ENCODE data around the gene SAV1. TPM values are rescaled to one million over a fixed set of nuclear protein-coding genes. Genes with fewer than 3 reads are reported as not detected.
A peak's percentile ranks its signal among the peaks of the same experiment; 100 is the strongest.
"Not testable (repeated sequence)": the region's sequence is repeated elsewhere in the genome, so short reads cannot be mapped to it uniquely, and the experiment has no call there.

Gene SAV1
- total RNA-seq, 2 experiments from 2014 or later, result 13.2 to 13.4 TPM

GRCh38 chr14:50667684-50667995 lies 466 bp downstream of the SAV1 start:
- CTCF ChIA-PET, result interaction anchor here (0.9 to 1.0 kb wide), 4 partner anchors 9 to 193 kb away, joined by 3 read pairs; no protein-coding TSS in a partner anchor
- no peaks in the 10 kb centered on the region for H3K27me3 Mint-ChIP-seq
- no peaks in the 10 kb centered on the region for H3K9me3 Mint-ChIP-seq
- intact Hi-C loops (cut with micrococcal nuclease), result no loop called here
- peak; percentile 34 for ATAC-seq
- DNase-seq, result peak; percentile 41
- TF ChIP-seq CTCF (IDR thresholded peaks at IDR 0.05), result no peak
- POLR2A ChIA-PET, result interaction anchor here (1.0 to 1.9 kb wide), 7 partner anchors 10 to 207 kb away, joined by 3 to 9 read pairs (median 5); no protein-coding TSS in a partner anchor
- H3K4me1 Mint-ChIP-seq (ENCODE audit: low read depth), result peaks cover 12% of the 10 kb centered on the region
- peak overlapping the region; percentile 70 for H3K27ac Mint-ChIP-seq
- H3K4me3 Mint-ChIP-seq, result no peak overlapping the region
- H3K36me3 Mint-ChIP-seq (ENCODE audit: low read depth), result peaks cover 10% of the 10 kb centered on the region

GRCh38 chr14:50666772-50667683 lies 1.1 kb downstream of the SAV1 start:
- POLR2A ChIA-PET, result interaction anchor here (1.5 kb wide), 1 partner anchor 70 kb away, joined by 5 read pairs; no protein-coding TSS in a partner anchor
- H3K36me3 Mint-ChIP-seq (ENCODE audit: low read depth), result peaks cover 10% of the 10 kb centered on the region
- ATAC-seq (no peak), DNase-seq (peak; percentile 33)
- intact Hi-C loops (cut with micrococcal nuclease), result no loop called here
- CTCF ChIA-PET, result interaction anchor here (0.8 to 2.1 kb wide), 8 partner anchors 47 to 346 kb away, joined by 3 to 10 read pairs (median 4); no protein-coding TSS in a partner anchor
- peaks cover 12% of the 10 kb centered on the region for H3K4me1 Mint-ChIP-seq (ENCODE audit: low read depth)
- peak overlapping the region; percentile 70 for H3K27ac Mint-ChIP-seq
- TF ChIP-seq CTCF (IDR thresholded peaks at IDR 0.05), result no peak
- H3K9me3 Mint-ChIP-seq, result no peaks in the 10 kb centered on the region
- no peaks in the 10 kb centered on the region for H3K27me3 Mint-ChIP-seq
- H3K4me3 Mint-ChIP-seq, result no peak overlapping the region

DNA sequence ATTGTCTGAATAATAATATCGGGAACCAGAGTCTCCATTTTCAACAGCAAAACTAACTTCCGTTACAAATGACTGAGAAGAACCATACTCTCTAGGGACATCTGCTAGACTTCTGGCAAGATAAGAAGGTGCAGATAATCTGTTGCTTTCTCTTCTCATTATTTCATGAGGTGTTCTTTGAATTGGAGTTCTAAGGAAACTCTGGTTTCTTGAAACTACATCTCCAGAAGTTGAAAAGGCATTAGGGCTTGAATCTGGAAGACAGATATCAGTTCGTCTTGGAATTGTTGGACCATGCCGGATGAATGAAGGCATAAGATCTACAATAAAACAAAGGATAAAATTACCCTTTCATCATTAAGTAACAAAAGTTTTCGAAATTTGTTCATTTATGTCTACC lies 2.8 kb downstream of the SAV1 start:
- ATAC-seq, result not testable (repeated sequence)
- H3K4me1 Mint-ChIP-seq (ENCODE audit: low read depth), result peaks cover 12% of the 10 kb centered on the region
- CTCF ChIA-PET, result interaction anchor here (1.1 to 2.1 kb wide), 4 partner anchors 34 to 195 kb away, joined by 3 to 10 read pairs (median 5); no protein-coding TSS in a partner anchor

DNA sequence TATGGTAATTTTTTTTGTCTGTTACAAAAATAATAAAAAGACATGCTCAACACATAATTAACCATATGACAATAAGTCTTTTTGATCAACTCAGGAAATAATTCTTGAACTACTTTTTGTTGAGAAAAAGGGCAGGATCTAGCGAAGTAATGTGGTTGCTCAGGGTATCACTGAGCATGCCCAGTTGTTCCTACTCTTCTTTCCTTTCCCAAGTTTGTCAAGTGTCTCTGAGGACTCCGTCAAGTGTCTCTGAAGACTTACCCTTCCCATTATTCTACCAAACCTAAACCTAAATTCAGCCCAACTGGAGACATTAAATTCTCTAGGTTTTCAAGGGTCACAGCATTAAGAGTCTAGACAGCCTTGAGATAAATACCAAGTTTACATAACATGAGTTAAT lies 3.5 kb downstream of the SAV1 start:
- H3K27me3 Mint-ChIP-seq; ATAC-seq; CTCF ChIA-PET; H3K27ac Mint-ChIP-seq; H3K9me3 Mint-ChIP-seq; DNase-seq; POLR2A ChIA-PET; H3K4me3 Mint-ChIP-seq; intact Hi-C loops (cut with micrococcal nuclease): not testable (repeated sequence)
- H3K4me1 Mint-ChIP-seq (ENCODE audit: low read depth), result peaks cover 12% of the 10 kb centered on the region
- H3K36me3 Mint-ChIP-seq (ENCODE audit: low read depth), result peaks cover 20% of the 10 kb centered on the region

More for the DNA sequence above, 2.8 kb downstream of the SAV1 start:
- DNase-seq; intact Hi-C loops (cut with micrococcal nuclease); H3K27me3 Mint-ChIP-seq; H3K9me3 Mint-ChIP-seq; POLR2A ChIA-PET; H3K27ac Mint-ChIP-seq; H3K4me3 Mint-ChIP-seq: not testable (repeated sequence)
- peaks cover 20% of the 10 kb centered on the region for H3K36me3 Mint-ChIP-seq (ENCODE audit: low read depth)

DNA sequence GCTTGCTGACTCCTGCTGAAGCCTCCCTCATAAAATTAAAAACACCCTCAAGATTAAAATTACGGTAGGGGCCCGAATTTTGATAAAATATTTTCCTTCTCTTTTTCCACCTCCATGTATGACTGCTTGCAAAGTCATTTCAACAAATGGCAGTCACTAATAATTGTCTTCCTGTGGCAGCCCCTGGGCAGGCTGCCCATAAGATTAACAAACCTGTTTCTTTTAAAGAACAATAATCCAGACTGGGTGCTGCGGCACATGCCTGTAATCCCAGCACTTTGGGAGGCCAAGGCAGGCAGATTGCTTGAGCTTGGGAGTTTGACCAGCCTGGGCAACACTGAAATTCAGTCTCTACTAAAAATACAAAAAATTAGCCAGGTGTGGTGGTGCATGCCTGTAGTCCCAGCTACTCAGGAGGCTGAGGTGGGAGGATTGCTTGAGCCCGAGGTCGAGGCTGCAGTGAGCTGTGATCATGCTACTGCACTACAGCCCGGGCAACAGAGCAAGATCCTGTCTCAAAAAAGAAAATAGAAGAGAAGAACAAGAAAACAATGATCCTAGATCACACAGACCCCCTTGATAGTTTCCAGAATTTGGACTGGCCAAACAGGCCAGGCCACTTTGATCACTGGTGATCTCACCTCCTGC lies 8.7 kb downstream of the SAV1 start:
- ChIA-PET POLR2A (no interaction called here), CTCF (interaction anchor here (0.9 kb wide), 1 partner anchor 119 kb away, joined by 3 read pairs; no protein-coding TSS in a partner anchor)
- Mint-ChIP-seq H3K36me3 (ENCODE audit: low read depth) (peaks cover 16% of the 10 kb centered on the region), H3K27me3 (no peaks in the 10 kb centered on the region), H3K4me3 (no peak overlapping the region), H3K9me3 (no peaks in the 10 kb centered on the region), H3K4me1 (ENCODE audit: low read depth) (peaks cover 2% of the 10 kb centered on the region), H3K27ac (no peak overlapping the region)
- intact Hi-C loops (cut with micrococcal nuclease), result no loop called here
- TF ChIP-seq CTCF (IDR thresholded peaks at IDR 0.05), result no peak
- ATAC-seq (no peak), DNase-seq (no peak)

Data from activated CD8-positive, alpha-beta T cell treated with anti-CD3 and anti-CD28 coated beads for 36 hours (primary cell).